SU-DHL-6 (cell line): ENCODE measurements around the gene KLF16.

Experiments
- H2AFZ ChIP-seq: fragments of 200-600 bp; sonication (generic); 2 replicates; pipeline ENCODE4 v1.6.1; 2014; ENCODE audit warnings: low read depth, mild to moderate bottlenecking, moderate library complexity, mixed read lengths, antibody characterized with exemption, low read length; ENCODE audit not compliant: severe bottlenecking
- H3F3A ChIP-seq: fragments of 200-600 bp; shearing (Covaris generic); 2 replicates; pipeline ENCODE4 v1.6.0; 2016; ENCODE audit warnings: antibody characterized with exemption, mild to moderate bottlenecking; ENCODE audit not compliant: insufficient read depth
- H3K27ac ChIP-seq: fragments of 200-600 bp; sonication (generic); 2 replicates; pipeline ENCODE4 v1.5.1; 2016; ENCODE audit warnings: low read depth, mild to moderate bottlenecking, low read length, moderate library complexity, mixed read lengths
- H3K27me3 ChIP-seq: fragments of 200-600 bp; sonication (generic), shearing (Covaris generic); 2 replicates; pipeline ENCODE4 v1.6.0; 2014; ENCODE audit warnings: mild to moderate bottlenecking, low read length
- H3K36me3 ChIP-seq: fragments of 200-600 bp; sonication (generic); 2 replicates; pipeline ENCODE4 v1.6.1; 2014; ENCODE audit warnings: mild to moderate bottlenecking, low read length, mixed read lengths
- H3K4me2 ChIP-seq: fragments of 300-600, 200-600 bp; shearing (Covaris generic), sonication (generic); 2 replicates; pipeline ENCODE4 v1.6.0; 2014; ENCODE audit warnings: low read length, low read depth, mild to moderate bottlenecking; ENCODE audit not compliant: poor library complexity, severe bottlenecking
- H3K4me3 ChIP-seq: fragments of 200-600 bp; sonication (generic); 2 replicates; pipeline ENCODE4 v1.5.1; 2014; ENCODE audit warnings: antibody characterized with exemption, low read length, mild to moderate bottlenecking, mixed read lengths; ENCODE audit not compliant: insufficient read depth, poor library complexity, severe bottlenecking
- H3K79me2 ChIP-seq: fragments of 200-600 bp; sonication (generic); 2 replicates; pipeline ENCODE4 v1.6.1; 2014; ENCODE audit warnings: mild to moderate bottlenecking, low read length, moderate library complexity; ENCODE audit not compliant: insufficient read depth
- H3K9ac ChIP-seq: fragments of 200-600 bp; sonication (generic); 2 replicates; pipeline ENCODE4 v1.7.0; 2014; ENCODE audit warnings: mild to moderate bottlenecking, low read length
- H3K9me2 ChIP-seq: fragments of 200-600 bp; sonication (generic); replicated peaks from 2 replicates; pipeline ENCODE4 v1.6.1; 2014; ENCODE audit warnings: low read length; ENCODE audit not compliant: insufficient read depth
- H3K9me3 ChIP-seq: fragments of 200-600 bp; sonication (generic); 2 replicates; pipeline ENCODE4 v1.6.1; 2014; ENCODE audit warnings: low read length, mixed read lengths; ENCODE audit not compliant: insufficient read depth
- H4K20me1 ChIP-seq: fragments of 200-600 bp; sonication (generic); 2 replicates; pipeline ENCODE4 v1.6.1; 2014; ENCODE audit warnings: low read depth, mild to moderate bottlenecking, antibody characterized with exemption, low read length, moderate library complexity, mixed read lengths
- CTCF ChIP-seq: fragments of 200-600 bp; sonication (generic); IDR thresholded peaks from one replicate; pipeline ENCODE4 v1.5.1; 2017; ENCODE audit warnings: antibody characterized with exemption, mild to moderate bottlenecking, low read length, moderate library complexity; ENCODE audit not compliant: insufficient read depth, poor library complexity, severe bottlenecking
- EZH2phosphoT487 ChIP-seq: fragments of 200-600 bp; sonication (generic), shearing (Covaris generic); conservative IDR thresholded peaks from 2 replicates; pipeline ENCODE4 v1.6.1; 2018; ENCODE audit warnings: mild to moderate bottlenecking, antibody characterized with exemption, low read length, moderate library complexity, mixed read lengths

The KLF16 gene

GRCh38 chr19:1865172-1866010 lies 2.0 kb upstream of the KLF16 start:
- no peaks in the 10 kb centered on the region for H3K9me2 ChIP-seq
- H2AFZ ChIP-seq, result no peak overlapping the region
- peaks cover 23% of the 10 kb centered on the region for H3F3A ChIP-seq
- H4K20me1 ChIP-seq, result peaks cover 6% of the 10 kb centered on the region; the same call in 1 of the 2 replicates
- H3K79me2 ChIP-seq, result peaks cover 26% of the 10 kb centered on the region
- H3K36me3 ChIP-seq, result no peaks in the 10 kb centered on the region
- peak overlapping the region; percentile 86 for H3K4me2 ChIP-seq
- no peaks in the 10 kb centered on the region for H3K9me3 ChIP-seq
- no peak for TF ChIP-seq EZH2phosphoT487
- TF ChIP-seq CTCF, result no peak
- peak overlapping the region; percentile 96 for H3K9ac ChIP-seq
- peak overlapping the region; percentile 73 for H3K4me3 ChIP-seq
- peak overlapping the region; percentile 95 for H3K27ac ChIP-seq
- no peaks in the 10 kb centered on the region for H3K27me3 ChIP-seq

GRCh38 chr19:1864480-1865171 lies 1.2 kb upstream of the KLF16 start:
- H3K27ac ChIP-seq, result peak overlapping the region; percentile 95
- peaks cover 30% of the 10 kb centered on the region for H3K79me2 ChIP-seq
- peaks cover 23% of the 10 kb centered on the region for H3F3A ChIP-seq
- H3K9me2 ChIP-seq, result no peaks in the 10 kb centered on the region
- no peaks in the 10 kb centered on the region for H3K27me3 ChIP-seq
- no peak for TF ChIP-seq EZH2phosphoT487
- TF ChIP-seq CTCF, result peak; percentile 48
- H3K9me3 ChIP-seq, result no peaks in the 10 kb centered on the region
- no peaks in the 10 kb centered on the region for H3K36me3 ChIP-seq
- H2AFZ ChIP-seq, result peak overlapping the region; percentile 55
- H3K4me2 ChIP-seq, result peak overlapping the region; percentile 86
- peaks cover 6% of the 10 kb centered on the region; the same call in 1 of the 2 replicates for H4K20me1 ChIP-seq
- peak overlapping the region; percentile 73 for H3K4me3 ChIP-seq
- peak overlapping the region; percentile 96 for H3K9ac ChIP-seq

GRCh38 chr19:1863638-1864479 lies 480 bp upstream of the KLF16 start:
- Histone ChIP-seq H3K9me2 (no peaks in the 10 kb centered on the region), H3K4me2 (peak overlapping the region; percentile 86), H3K79me2 (peaks cover 35% of the 10 kb centered on the region), H3F3A (peaks cover 23% of the 10 kb centered on the region), H3K27me3 (no peaks in the 10 kb centered on the region), H3K27ac (peak overlapping the region; percentile 95), H4K20me1 (peaks cover 6% of the 10 kb centered on the region; the same call in 1 of the 2 replicates), H3K4me3 (peak overlapping the region; percentile 73), H3K9me3 (no peaks in the 10 kb centered on the region), H2AFZ (peak overlapping the region; percentile 55), H3K9ac (peak overlapping the region; percentile 96), H3K36me3 (no peaks in the 10 kb centered on the region)
- no peak for TF ChIP-seq CTCF
- no peak for TF ChIP-seq EZH2phosphoT487
